Peyer's patch (tissue), 4 donors: ENCODE results near the gene PBX1.

Experiments
- POLR2A ChIP-seq, 2 donors: fragments of 450-650 bp; IDR thresholded peaks; one replicate each; pipeline ENCODE4 v1.5.1; 2017; ENCODE audit warnings: antibody characterized with exemption in 2 of 2, mild to moderate bottlenecking in 2 of 2, moderate library complexity in 2 of 2
- TF ChIP-seq, protein P1 (sequence below), 6 experiments: fragments of 450-650 bp in 4 of 6; fragments of 200-600 bp in 2 of 6; sonication (generic) in 1 of 6; IDR thresholded peaks; one replicate each; pipeline ENCODE4 v1.5.1; 2017 to 2019; ENCODE audit warnings: antibody characterized with exemption in 6 of 6, mild to moderate bottlenecking in 3 of 6, moderate library complexity in 1 of 6

DNA sequence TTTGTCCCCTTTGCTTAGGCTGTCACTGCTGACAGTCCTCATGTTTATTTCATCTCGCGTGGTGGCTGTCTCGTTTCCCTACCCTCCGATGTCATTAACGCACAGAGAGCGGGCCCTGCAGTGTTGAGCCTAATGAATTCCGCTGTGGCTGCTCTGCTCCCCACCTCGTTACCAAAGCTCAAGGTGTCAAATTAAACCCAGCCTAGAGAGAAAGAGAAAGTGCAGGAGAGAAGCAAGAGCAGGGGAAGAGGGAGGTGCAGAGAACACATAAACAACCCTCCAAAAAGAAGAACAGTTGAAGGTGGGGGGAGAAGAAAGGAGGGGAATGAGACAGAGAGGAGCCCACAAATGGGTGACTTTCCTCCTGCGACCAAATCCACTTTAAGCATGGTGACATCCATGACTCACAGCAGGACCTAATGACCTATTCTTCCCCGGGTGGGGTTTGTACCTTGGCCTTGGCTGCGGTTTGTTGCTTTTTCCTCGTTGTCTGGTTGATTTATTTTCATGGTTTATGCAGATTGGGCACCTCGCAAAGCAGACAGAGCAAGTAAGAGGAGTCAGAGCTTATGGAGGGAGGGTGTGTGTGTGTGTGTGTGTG lies 92.5 kb downstream of the PBX1 start:
- TF ChIP-seq, protein P1, sequence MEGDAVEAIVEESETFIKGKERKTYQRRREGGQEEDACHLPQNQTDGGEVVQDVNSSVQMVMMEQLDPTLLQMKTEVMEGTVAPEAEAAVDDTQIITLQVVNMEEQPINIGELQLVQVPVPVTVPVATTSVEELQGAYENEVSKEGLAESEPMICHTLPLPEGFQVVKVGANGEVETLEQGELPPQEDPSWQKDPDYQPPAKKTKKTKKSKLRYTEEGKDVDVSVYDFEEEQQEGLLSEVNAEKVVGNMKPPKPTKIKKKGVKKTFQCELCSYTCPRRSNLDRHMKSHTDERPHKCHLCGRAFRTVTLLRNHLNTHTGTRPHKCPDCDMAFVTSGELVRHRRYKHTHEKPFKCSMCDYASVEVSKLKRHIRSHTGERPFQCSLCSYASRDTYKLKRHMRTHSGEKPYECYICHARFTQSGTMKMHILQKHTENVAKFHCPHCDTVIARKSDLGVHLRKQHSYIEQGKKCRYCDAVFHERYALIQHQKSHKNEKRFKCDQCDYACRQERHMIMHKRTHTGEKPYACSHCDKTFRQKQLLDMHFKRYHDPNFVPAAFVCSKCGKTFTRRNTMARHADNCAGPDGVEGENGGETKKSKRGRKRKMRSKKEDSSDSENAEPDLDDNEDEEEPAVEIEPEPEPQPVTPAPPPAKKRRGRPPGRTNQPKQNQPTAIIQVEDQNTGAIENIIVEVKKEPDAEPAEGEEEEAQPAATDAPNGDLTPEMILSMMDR (IDR thresholded peaks at IDR 0.05), result no peak
- peak in 1 of 2 donors; percentile 24 for TF ChIP-seq POLR2A (IDR thresholded peaks at IDR 0.05)
